GM19452 (cell line): ENCODE measurements around the gene GAN.
A peak's percentile ranks its signal among the peaks of the same experiment; 100 is the strongest.

Experiments used
- ATAC-seq: cut with Tn5 transposase; IDR thresholded peaks from one replicate; pipeline ENCODE4 v1.9.1; 2021; ENCODE audit not compliant: unreplicated experiment

GAN gene

GRCh38 chr16:81314603-81315270 is at the start of gene GAN:
TSS of gene GAN (plus strand) at chr16:81314962. CDS start at chr16:81315114, 152 bp downstream.
- peak; percentile 87 for ATAC-seq

GRCh38 chr16:81265052-81265451 is 49.7 kb upstream of the GAN start:
- ATAC-seq, result no peak

- ATAC-seq, result no peak
These were observed 48.9 kb upstream of the GAN start for GRCh38 chr16:81265658-81266451.

GRCh38 chr16:81266680-81267095 is 48.1 kb upstream of the GAN start:
- ATAC-seq, result no peak

GRCh38 chr16:81268509-81268908 is 46.3 kb upstream of the GAN start:
- ATAC-seq, result no peak

- ATAC-seq, result no peak
These were observed 41.4 kb upstream of the GAN start for GRCh38 chr16:81273223-81273950.

GRCh38 chr16:81275064-81275532 is 39.7 kb upstream of the GAN start:
- ATAC-seq, result no peak

- ATAC-seq, result no peak
These were observed 39.0 kb upstream of the GAN start for GRCh38 chr16:81275795-81276194.

GRCh38 chr16:81276323-81276722 is 38.4 kb upstream of the GAN start:
- no peak for ATAC-seq

- ATAC-seq, result no peak
These were observed 37.2 kb upstream of the GAN start for GRCh38 chr16:81277541-81278080.

- no peak for ATAC-seq
These were observed 36.2 kb upstream of the GAN start for GRCh38 chr16:81278526-81278925.

- ATAC-seq, result no peak
These were observed 35.4 kb upstream of the GAN start for GRCh38 chr16:81279392-81279791.

GRCh38 chr16:81280393-81280792 is 34.4 kb upstream of the GAN start:
- no peak for ATAC-seq

GRCh38 chr16:81283044-81283443 is 31.7 kb upstream of the GAN start:
- ATAC-seq, result no peak

- no peak for ATAC-seq
These were observed 29.7 kb upstream of the GAN start for GRCh38 chr16:81284995-81285600.

GRCh38 chr16:81286190-81286589 is 28.6 kb upstream of the GAN start:
- no peak for ATAC-seq

- no peak for ATAC-seq
These were observed 23.6 kb upstream of the GAN start for GRCh38 chr16:81291117-81291516.

- no peak for ATAC-seq
These were observed 21.8 kb upstream of the GAN start for GRCh38 chr16:81292936-81293335.

GRCh38 chr16:81293909-81294802 is 20.6 kb upstream of the GAN start:
- no peak for ATAC-seq

GRCh38 chr16:81296631-81297030 is 18.1 kb upstream of the GAN start:
- ATAC-seq, result no peak
